MM.1S (cell line): Measurements from ENCODE around the gene KTN1.

Experiments used
- DNase-seq: peaks from one replicate; pipeline ENCODE4 v3.0.0-alpha.2; 2015
- H2AFZ ChIP-seq: fragments of 300-600 bp; sonication (generic); 2 replicates; pipeline ENCODE4 v1.6.0; 2016; ENCODE audit warnings: antibody characterized with exemption, low read length
- H3F3A ChIP-seq: fragments of 300-600 bp; sonication (generic); 2 replicates; pipeline ENCODE4 v1.6.1; 2016; ENCODE audit warnings: mild to moderate bottlenecking, antibody characterized with exemption, low read length, moderate library complexity, mixed read lengths; ENCODE audit not compliant: insufficient read depth
- H3K27ac ChIP-seq: fragments of 300-600 bp; sonication (generic); 2 replicates; pipeline ENCODE4 v1.5.1; 2016; ENCODE audit warnings: mild to moderate bottlenecking, low read length
- H3K27me3 ChIP-seq: fragments of 300-600 bp; sonication (generic); replicated peaks from 2 replicates; pipeline ENCODE4 v1.6.0; 2016; ENCODE audit warnings: low read length; ENCODE audit not compliant: insufficient read depth
- H3K36me3 ChIP-seq: fragments of 300-600 bp; sonication (generic); replicated peaks from 2 replicates; pipeline ENCODE4 v1.6.1; 2016; ENCODE audit warnings: mild to moderate bottlenecking, low read length, mixed read lengths; ENCODE audit not compliant: insufficient read depth
- H3K4me1 ChIP-seq: fragments of 300-600 bp; sonication (generic); 2 replicates; pipeline ENCODE4 v1.6.1; 2016; ENCODE audit warnings: low read length, mixed read lengths
- H3K4me2 ChIP-seq: fragments of 300-600 bp; sonication (generic); 2 replicates; pipeline ENCODE4 v1.6.0; 2016; ENCODE audit warnings: low read depth, low read length
- H3K4me3 ChIP-seq: fragments of 300-600 bp; sonication (generic); 2 replicates; pipeline ENCODE4 v1.5.1; 2016; ENCODE audit warnings: low read length, mixed read lengths
- H3K79me2 ChIP-seq: fragments of 300-600 bp; sonication (generic); 2 replicates; pipeline ENCODE4 v1.6.1; 2016; ENCODE audit warnings: mixed run types, low read length, mixed read lengths
- H3K9ac ChIP-seq: fragments of 300-600 bp; sonication (generic); 2 replicates; pipeline ENCODE4 v1.6.1; 2016; ENCODE audit warnings: low read length, mixed read lengths
- H3K9me2 ChIP-seq: fragments of 300-600 bp; sonication (generic); replicated peaks from 2 replicates; pipeline ENCODE4 v1.6.1; 2016; ENCODE audit warnings: mild to moderate bottlenecking, low read length, mixed read lengths; ENCODE audit not compliant: insufficient read depth
- H3K9me3 ChIP-seq: fragments of 300-600 bp; sonication (generic); replicated peaks from 2 replicates; pipeline ENCODE4 v1.6.1; 2016; ENCODE audit warnings: mild to moderate bottlenecking, low read length, mixed read lengths; ENCODE audit not compliant: insufficient read depth
- H4K20me1 ChIP-seq: fragments of 300-600 bp; sonication (generic); 2 replicates; pipeline ENCODE4 v1.6.1; 2016; ENCODE audit warnings: mild to moderate bottlenecking, low read length, moderate library complexity, mixed read lengths; ENCODE audit not compliant: insufficient read depth
- CTCF ChIP-seq: fragments of 300-600 bp; sonication (generic); IDR thresholded peaks from 2 replicates; pipeline ENCODE4 v1.5.1; 2016; ENCODE audit warnings: antibody characterized with exemption, low read length, mixed read lengths
- EZH2 ChIP-seq: fragments of 300-600 bp; sonication (generic); optimal IDR thresholded peaks from 2 replicates; pipeline ENCODE3; 2017; ENCODE audit warnings: low read depth, mild to moderate bottlenecking, antibody characterized with exemption, low read length, mixed read lengths
- EZH2phosphoT487 ChIP-seq: fragments of 300-600 bp; sonication (generic); IDR thresholded peaks from 2 replicates; pipeline ENCODE4 v1.6.1; 2018; ENCODE audit warnings: antibody characterized with exemption, low read length

Gene KTN1

GRCh38 chr14:55715889-55716288, 135.9 kb downstream of the KTN1 start:
- no peaks in the 10 kb centered on the region for H3K9me3 ChIP-seq
- TF ChIP-seq EZH2 (no peak), CTCF (no peak), EZH2phosphoT487 (no peak)
- no peaks in the 10 kb centered on the region for H3K27me3 ChIP-seq
- H3K79me2 ChIP-seq: no peaks in the 10 kb centered on the region
- H2AFZ ChIP-seq: no peak overlapping the region
- H3K4me2 ChIP-seq: no peak overlapping the region
- no peaks in the 10 kb centered on the region for H3K9me2 ChIP-seq
- H3F3A ChIP-seq: no peaks in the 10 kb centered on the region
- H3K36me3 ChIP-seq: no peaks in the 10 kb centered on the region
- no peaks in the 10 kb centered on the region for H4K20me1 ChIP-seq
- no peaks in the 10 kb centered on the region for H3K4me1 ChIP-seq
- H3K27ac ChIP-seq: no peak overlapping the region
- DNase-seq: no peak
- H3K9ac ChIP-seq: no peak overlapping the region
- no peak overlapping the region for H3K4me3 ChIP-seq

GRCh38 chr14:55717621-55718020, 137.6 kb downstream of the KTN1 start:
- H3K4me1 ChIP-seq: no peaks in the 10 kb centered on the region
- H3K4me3 ChIP-seq: no peak overlapping the region
- DNase-seq: no peak
- H3K27ac ChIP-seq: no peak overlapping the region
- no peak overlapping the region for H2AFZ ChIP-seq
- H3K9ac ChIP-seq: no peak overlapping the region
- H4K20me1 ChIP-seq: no peaks in the 10 kb centered on the region
- no peaks in the 10 kb centered on the region for H3K27me3 ChIP-seq
- TF ChIP-seq EZH2phosphoT487 (no peak), CTCF (no peak), EZH2 (no peak)
- H3F3A ChIP-seq: no peaks in the 10 kb centered on the region
- H3K9me2 ChIP-seq: no peaks in the 10 kb centered on the region
- H3K36me3 ChIP-seq: no peaks in the 10 kb centered on the region
- no peaks in the 10 kb centered on the region for H3K9me3 ChIP-seq
- H3K4me2 ChIP-seq: no peak overlapping the region
- H3K79me2 ChIP-seq: no peaks in the 10 kb centered on the region

- no peaks in the 10 kb centered on the region for H3F3A ChIP-seq
- no peak for DNase-seq
- H3K27ac ChIP-seq: no peak overlapping the region
- H3K4me1 ChIP-seq: no peaks in the 10 kb centered on the region
- H3K4me3 ChIP-seq: no peak overlapping the region
- H3K9ac ChIP-seq: no peak overlapping the region
- H3K4me2 ChIP-seq: no peak overlapping the region
- H3K9me2 ChIP-seq: no peaks in the 10 kb centered on the region
- no peak for TF ChIP-seq EZH2phosphoT487
- no peak for TF ChIP-seq EZH2
- no peak for TF ChIP-seq CTCF
- no peaks in the 10 kb centered on the region for H3K79me2 ChIP-seq
- H4K20me1 ChIP-seq: no peaks in the 10 kb centered on the region
- no peaks in the 10 kb centered on the region for H3K36me3 ChIP-seq
- H3K27me3 ChIP-seq: no peaks in the 10 kb centered on the region
- H3K9me3 ChIP-seq: no peaks in the 10 kb centered on the region
- no peak overlapping the region for H2AFZ ChIP-seq
Observed at GRCh38 chr14:55718551-55718950, 138.5 kb downstream of the KTN1 start.
